Gastrocnemius medialis (tissue), 4 donors: ENCODE results near the gene TMEM181. TPM values are rescaled to one million over a fixed set of nuclear protein-coding genes. Genes with fewer than 3 reads are reported as not detected.
"Not testable (repeated sequence)": the region's sequence is repeated elsewhere in the genome, so short reads cannot be mapped to it uniquely, and the experiment has no call there.

ENCODE experiments used
- ATAC-seq, 2 donors: fragments of 150-250 bp; one replicate each; pipeline ENCODE4 v1.9.1; 2016
- DNase-seq, 2 donors: peaks; one replicate each; pipeline ENCODE4 v3.0.0-alpha.2; 2019
- H3K27ac ChIP-seq, 4 donors: fragments of 200-600 bp; sonication (generic); 1 replicate in 1 of 4; 2 replicates in 3 of 4; pipeline ENCODE4 v1.5.1; 2016 to 2018; ENCODE audit warnings: mild to moderate bottlenecking in 2 of 4, moderate library complexity in 1 of 4
- H3K27me3 ChIP-seq, 3 donors: fragments of 200-600 bp; sonication (generic) in 2 of 3; 1 replicate in 1 of 3; 2 replicates in 2 of 3; pipeline versions ENCODE4 v1.5.1 to v1.6.0; 2016 to 2019; ENCODE audit warnings: mild to moderate bottlenecking in 1 of 3, moderate library complexity in 1 of 3
- H3K36me3 ChIP-seq, 2 donors: fragments of 200-600 bp; sonication (generic) in 1 of 2; one replicate each; pipeline ENCODE4 v1.5.1; 2017 to 2018
- H3K4me1 ChIP-seq, 2 donors: fragments of 200-600 bp; sonication (generic) in 1 of 2; one replicate each; pipeline ENCODE4 v1.5.1; 2016 to 2017; ENCODE audit warnings: mild to moderate bottlenecking in 2 of 2
- H3K4me3 ChIP-seq, 4 donors: fragments of 200-600 bp; sonication (generic) in 3 of 4; 1 replicate in 1 of 4; 2 replicates in 3 of 4; pipeline ENCODE4 v1.5.1; 2016 to 2019; ENCODE audit warnings: mild to moderate bottlenecking in 2 of 4
- H3K9me3 ChIP-seq, 3 donors: fragments of 200-600 bp; sonication (generic) in 2 of 3; 1 replicate in 1 of 3; 2 replicates in 2 of 3; pipeline ENCODE4 v1.5.1; 2016 to 2019
- POLR2A ChIP-seq, 2 donors: fragments of 450-650 bp; IDR thresholded peaks; one replicate each; pipeline ENCODE4 v1.6.1; 2017; ENCODE audit warnings: antibody characterized with exemption in 2 of 2, mild to moderate bottlenecking in 2 of 2, moderate library complexity in 2 of 2
- in situ Hi-C, 4 donors: fragments of 200-750 bp; cut with MboI; loops; one replicate each; pipeline versions ENCODE4 v1.15.0 to v1.8.0; 2017; ENCODE audit warnings: low sequenced_read_pairs in 4 of 4
- intact Hi-C: fragments of 100-400 bp; cut with DNase I; formaldehyde crosslinking; loops from one replicate; pipeline ENCODE4 v1.15.1; 2023; ENCODE audit warnings: low total_unique reads
- total RNA-seq, 4 donors: library from RNA; depleted of rRNA; stranded (reverse); fragments of >200 nt; gene quantifications; one replicate each; pipeline versions ENCODE4 v1.1.0 to v1.2.3, GENCODE V29; 2016
- TF ChIP-seq, protein P1 (sequence below), 5 experiments: fragments of 450-650 bp in 3 of 5; fragments of 200-600 bp in 2 of 5; sonication (generic) in 2 of 5; IDR thresholded peaks in 4 of 5; conservative IDR thresholded peaks in 1 of 5; 1 replicate in 4 of 5; 2 replicates in 1 of 5; pipeline ENCODE4 v1.5.1; 2016 to 2019; ENCODE audit warnings: antibody characterized with exemption in 5 of 5, mild to moderate bottlenecking in 3 of 5, moderate library complexity in 3 of 5

The TMEM181 gene
- total RNA-seq, 4 donors from 2014 or later, result 12.1 to 17.9 (median 12.9) TPM

GRCh38 chr6:158631678-158632537, 72.0 kb downstream of the TMEM181 start:
- ATAC-seq (peak; percentile 82), DNase-seq (peak; percentile 76 to 91)
- peaks cover 21 to 33% of the 10 kb centered on the region in 2 donors for H3K4me1 ChIP-seq
- H3K4me3 ChIP-seq, result peak overlapping the region in 1 of 4 donors; percentile 8
- intact Hi-C loops (loop anchor here (1.0 to 10.0 kb wide), 3 partner anchors 23 to 493 kb away; no protein-coding TSS in a partner anchor), in situ Hi-C loops (no loop called here)
- peaks cover 0 to 29% of the 10 kb centered on the region in 2 donors for H3K36me3 ChIP-seq
- H3K27ac ChIP-seq, result peak overlapping the region; percentile 71 to 86 (median 80)
- TF ChIP-seq POLR2A (IDR thresholded peaks at IDR 0.05), result peak in 1 of 2 donors; percentile 19
- TF ChIP-seq, protein P1, sequence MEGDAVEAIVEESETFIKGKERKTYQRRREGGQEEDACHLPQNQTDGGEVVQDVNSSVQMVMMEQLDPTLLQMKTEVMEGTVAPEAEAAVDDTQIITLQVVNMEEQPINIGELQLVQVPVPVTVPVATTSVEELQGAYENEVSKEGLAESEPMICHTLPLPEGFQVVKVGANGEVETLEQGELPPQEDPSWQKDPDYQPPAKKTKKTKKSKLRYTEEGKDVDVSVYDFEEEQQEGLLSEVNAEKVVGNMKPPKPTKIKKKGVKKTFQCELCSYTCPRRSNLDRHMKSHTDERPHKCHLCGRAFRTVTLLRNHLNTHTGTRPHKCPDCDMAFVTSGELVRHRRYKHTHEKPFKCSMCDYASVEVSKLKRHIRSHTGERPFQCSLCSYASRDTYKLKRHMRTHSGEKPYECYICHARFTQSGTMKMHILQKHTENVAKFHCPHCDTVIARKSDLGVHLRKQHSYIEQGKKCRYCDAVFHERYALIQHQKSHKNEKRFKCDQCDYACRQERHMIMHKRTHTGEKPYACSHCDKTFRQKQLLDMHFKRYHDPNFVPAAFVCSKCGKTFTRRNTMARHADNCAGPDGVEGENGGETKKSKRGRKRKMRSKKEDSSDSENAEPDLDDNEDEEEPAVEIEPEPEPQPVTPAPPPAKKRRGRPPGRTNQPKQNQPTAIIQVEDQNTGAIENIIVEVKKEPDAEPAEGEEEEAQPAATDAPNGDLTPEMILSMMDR (IDR thresholded peaks at IDR 0.05 in 4 of 5, conservative IDR thresholded peaks at IDR 0.05 in 1 of 5), result peak in 1 of 5 experiments; percentile 3
- no peaks in the 10 kb centered on the region for H3K27me3 ChIP-seq
- H3K9me3 ChIP-seq, result no peaks in the 10 kb centered on the region

GRCh38 chr6:158632538-158633119, 72.7 kb downstream of the TMEM181 start:
- Histone ChIP-seq H3K4me1 (peaks cover 21 to 37% of the 10 kb centered on the region in 2 donors), H3K27ac (peak overlapping the region; percentile 71 to 86 (median 80)), H3K36me3 (peaks cover 0 to 32% of the 10 kb centered on the region in 2 donors)
- intact Hi-C loops, result loop anchor here (10.0 kb wide), 1 partner anchor 492 kb away; no protein-coding TSS in a partner anchor
- DNase-seq, in situ Hi-C loops, H3K27me3 ChIP-seq, H3K9me3 ChIP-seq, H3K4me3 ChIP-seq, ATAC-seq: not testable (repeated sequence)

GRCh38 chr6:158633127-158633526, 73.2 kb downstream of the TMEM181 start:
- Histone ChIP-seq H3K27me3 (no peaks in the 10 kb centered on the region), H3K4me3 (no peak overlapping the region), H3K27ac (peak overlapping the region in 2 of 4 donors; percentile 81 to 86), H3K9me3 (no peaks in the 10 kb centered on the region), H3K4me1 (peaks cover 22 to 40% of the 10 kb centered on the region in 2 donors), H3K36me3 (peaks cover 0 to 32% of the 10 kb centered on the region in 2 donors)
- in situ Hi-C loops (no loop called here), intact Hi-C loops (loop anchor here (10.0 kb wide), 1 partner anchor 492 kb away; no protein-coding TSS in a partner anchor)
- no peak for TF ChIP-seq POLR2A (IDR thresholded peaks at IDR 0.05)
- no peak for ATAC-seq
- no peak for DNase-seq

GRCh38 chr6:158634695-158635426, 75.0 kb downstream of the TMEM181 start:
- Histone ChIP-seq H3K9me3 (no peaks in the 10 kb centered on the region), H3K36me3 (peaks cover 0 to 32% of the 10 kb centered on the region in 2 donors), H3K4me3 (no peak overlapping the region), H3K4me1 (peaks cover 36 to 40% of the 10 kb centered on the region in 2 donors), H3K27me3 (no peaks in the 10 kb centered on the region), H3K27ac (peak overlapping the region in 1 of 4 donors; percentile 21)
- intact Hi-C loops, result loop anchor here (10.0 kb wide), 1 partner anchor 490 kb away; no protein-coding TSS in a partner anchor
- DNase-seq (no peak), ATAC-seq (no peak)
- TF ChIP-seq, protein P1 (IDR thresholded peaks at IDR 0.05 in 4 of 5, conservative IDR thresholded peaks at IDR 0.05 in 1 of 5), result no peak
- TF ChIP-seq POLR2A (IDR thresholded peaks at IDR 0.05), result no peak
- in situ Hi-C loops, result no loop called here

- Histone ChIP-seq H3K27me3 (no peaks in the 10 kb centered on the region), H3K4me1 (peaks cover 39 to 47% of the 10 kb centered on the region in 2 donors), H3K9me3 (no peaks in the 10 kb centered on the region), H3K27ac (peak overlapping the region in 2 of 4 donors; percentile 21 to 22), H3K4me3 (no peak overlapping the region), H3K36me3 (peaks cover 0 to 32% of the 10 kb centered on the region in 2 donors)
- TF ChIP-seq, protein P1 (IDR thresholded peaks at IDR 0.05 in 4 of 5, conservative IDR thresholded peaks at IDR 0.05 in 1 of 5), result no peak
- no peak for TF ChIP-seq POLR2A (IDR thresholded peaks at IDR 0.05)
- intact Hi-C loops, result loop anchor here (10.0 kb wide), 1 partner anchor 489 kb away; no protein-coding TSS in a partner anchor
- in situ Hi-C loops, result no loop called here
- no peak for ATAC-seq
- DNase-seq, result no peak
These were observed 75.7 kb downstream of the TMEM181 start for GRCh38 chr6:158635427-158636073.
